GM18520 (cell line): Measurements from ENCODE around the gene CSN3.

ENCODE experiments used
- ATAC-seq: cut with Tn5 transposase; IDR thresholded peaks from one replicate; pipeline ENCODE4 v1.9.1; 2021; ENCODE audit not compliant: unreplicated experiment

Gene CSN3

DNA sequence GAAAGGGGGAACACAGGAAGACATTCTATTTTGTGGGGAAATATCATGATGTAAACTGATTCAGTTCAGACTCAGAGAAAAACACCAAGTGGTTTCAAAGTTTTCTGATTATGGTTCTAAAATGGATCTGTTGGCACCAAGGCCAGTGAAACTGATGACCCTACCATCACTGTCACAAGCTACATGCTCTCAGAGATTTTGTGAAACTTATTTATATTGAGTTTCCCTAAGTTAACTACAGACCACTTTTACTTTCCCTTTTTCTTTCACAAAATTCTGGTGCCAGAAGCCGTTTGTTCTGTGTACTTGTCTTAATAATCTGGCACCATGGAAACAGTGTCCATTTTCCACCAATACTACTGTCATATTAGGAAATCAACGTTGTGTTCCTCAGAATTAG, 48.9 kb downstream of the CSN3 start:
- ATAC-seq = no peak

DNA sequence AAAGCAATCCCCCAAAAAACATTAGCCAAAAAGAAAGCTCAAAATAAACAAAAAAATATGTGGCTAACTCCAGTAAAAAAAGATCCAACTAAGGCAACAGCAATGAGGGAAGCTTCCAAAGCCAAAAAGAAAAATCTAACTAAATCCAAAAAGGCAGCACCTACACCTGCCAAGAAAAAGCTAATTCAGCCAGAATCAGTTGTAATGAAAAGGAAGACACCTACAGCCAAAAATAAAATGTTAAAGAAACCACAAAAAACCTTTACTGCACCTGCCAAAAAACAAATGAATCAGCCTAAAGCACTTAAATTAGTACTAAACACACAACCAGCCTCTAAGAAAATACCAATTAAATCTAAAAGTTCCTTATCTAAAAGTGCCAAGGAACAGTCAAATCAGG, 55.2 kb downstream of the CSN3 start:
- ATAC-seq = no peak

DNA sequence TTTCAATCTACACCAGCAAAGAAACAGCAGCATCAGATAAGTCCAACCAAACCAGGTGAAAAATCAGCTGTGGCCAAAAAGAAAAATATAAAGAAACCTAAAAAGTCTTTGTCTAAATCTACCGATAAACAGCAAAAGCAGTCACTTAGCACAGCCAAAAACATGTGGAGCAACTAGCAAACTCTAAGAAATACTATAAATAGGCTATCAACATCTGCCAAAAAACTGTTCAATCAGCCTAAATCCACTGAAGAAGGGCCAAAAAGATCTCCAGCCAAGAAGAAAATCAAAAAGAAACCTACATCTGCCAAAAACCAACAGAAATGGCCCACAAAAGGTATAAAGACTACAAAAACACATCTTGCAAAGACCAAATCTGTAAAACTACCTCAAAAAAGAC, 55.7 kb downstream of the CSN3 start:
- no peak for ATAC-seq

GRCh38 chr4:70299643-70300042, 57.2 kb downstream of the CSN3 start:
- no peak for ATAC-seq

DNA sequence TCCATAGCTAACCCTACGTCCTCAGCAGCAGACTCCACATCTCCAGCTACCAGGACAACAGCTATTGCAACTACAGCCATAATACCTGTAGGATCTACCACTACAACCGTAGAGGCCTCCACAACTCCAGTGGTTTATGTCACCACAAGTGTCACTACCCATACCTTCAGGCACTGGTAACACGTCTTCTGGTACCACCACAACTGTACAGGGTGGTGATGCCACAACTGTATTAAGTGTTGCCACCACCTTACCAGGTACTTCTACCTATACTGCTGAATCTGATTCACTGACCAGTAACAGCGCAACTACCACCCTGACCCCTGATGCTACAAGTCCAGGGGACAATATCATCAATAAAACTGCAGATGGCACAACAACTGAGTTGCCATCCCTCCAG, 57.8 kb downstream of the CSN3 start:
- no peak for ATAC-seq
